ENCODE results near the gene DBNL. TPM values are rescaled to one million over a fixed set of nuclear protein-coding genes. Genes with fewer than 3 reads are reported as not detected.
"Not testable (repeated sequence)": the region's sequence is repeated elsewhere in the genome, so short reads cannot be mapped to it uniquely, and the experiment has no call there.

Gene DBNL
- total and polyA plus RNA-seq, 8 donors: 22.1 to 53.7 (median 34.7) TPM

- H3K4me1 ChIP-seq; H3K27ac ChIP-seq; H3K36me3 ChIP-seq; H3K27me3 ChIP-seq; H3K9me3 ChIP-seq; intact Hi-C loops (cut with DNase I); H3K4me3 ChIP-seq; ATAC-seq; DNase-seq; FAIRE-seq: not testable (repeated sequence)
- WGBS, 2 donors: 85 to 88% methylated on average over 2 to 4 of the region's 5 CpGs
Measured at GRCh38 chr7:44030029-44030428, 14.5 kb upstream of the DBNL start.

DNA sequence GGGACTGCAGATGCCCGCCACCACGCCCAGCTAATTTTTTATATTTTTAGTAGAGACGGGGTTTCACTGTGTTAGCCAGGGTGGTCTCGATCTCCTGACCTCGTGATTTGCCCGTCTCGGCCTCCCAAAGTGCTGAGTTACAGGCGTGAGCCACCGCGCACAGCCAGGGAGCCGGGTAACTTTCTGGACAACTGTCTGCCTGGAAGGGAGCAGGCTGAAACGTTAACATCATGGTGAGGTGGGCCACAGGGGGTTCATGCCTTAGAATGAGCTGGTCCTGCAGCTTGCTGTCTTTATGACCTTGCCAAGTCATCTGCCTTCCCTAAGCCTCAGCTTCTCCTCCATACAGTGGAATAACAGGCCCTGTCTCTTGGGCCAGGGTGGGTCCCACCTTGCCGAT lies 13.2 kb upstream of the DBNL start:
- H3K36me3 ChIP-seq; FAIRE-seq; H3K4me1 ChIP-seq; intact Hi-C loops (cut with DNase I); H3K9me3 ChIP-seq; H3K27ac ChIP-seq; H3K27me3 ChIP-seq; H3K4me3 ChIP-seq; DNase-seq; ATAC-seq: not testable (repeated sequence)
- WGBS, 2 donors: 83 to 90% methylated on average over 12 of the region's 13 CpGs

DNA sequence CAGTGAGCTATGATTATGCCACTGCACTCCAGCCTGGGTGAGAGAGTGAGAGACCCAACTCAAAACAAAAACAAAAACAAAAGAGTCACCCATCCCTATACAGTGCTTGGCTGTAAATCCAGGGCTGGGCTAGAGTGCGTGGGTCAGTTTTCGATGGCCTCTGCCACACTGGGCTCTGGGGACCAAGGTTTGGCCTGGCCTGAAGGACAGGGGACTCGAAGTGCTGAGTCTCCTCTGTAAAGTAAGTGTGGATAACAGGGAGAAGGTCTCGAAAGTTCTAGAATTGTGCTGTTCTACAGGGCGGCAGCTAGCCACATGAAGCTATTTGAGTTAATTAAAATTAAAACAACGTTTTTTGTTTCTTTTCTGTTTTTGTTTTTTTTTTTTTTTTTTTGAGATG lies 12.5 kb upstream of the DBNL start:
- H3K27ac ChIP-seq; H3K9me3 ChIP-seq; H3K4me1 ChIP-seq; ATAC-seq; H3K36me3 ChIP-seq; H3K4me3 ChIP-seq; FAIRE-seq; DNase-seq; H3K27me3 ChIP-seq; intact Hi-C loops (cut with DNase I): not testable (repeated sequence)
- 79 to 91% methylated on average over 6 of the region's 6 CpGs for WGBS, 2 donors

DNA sequence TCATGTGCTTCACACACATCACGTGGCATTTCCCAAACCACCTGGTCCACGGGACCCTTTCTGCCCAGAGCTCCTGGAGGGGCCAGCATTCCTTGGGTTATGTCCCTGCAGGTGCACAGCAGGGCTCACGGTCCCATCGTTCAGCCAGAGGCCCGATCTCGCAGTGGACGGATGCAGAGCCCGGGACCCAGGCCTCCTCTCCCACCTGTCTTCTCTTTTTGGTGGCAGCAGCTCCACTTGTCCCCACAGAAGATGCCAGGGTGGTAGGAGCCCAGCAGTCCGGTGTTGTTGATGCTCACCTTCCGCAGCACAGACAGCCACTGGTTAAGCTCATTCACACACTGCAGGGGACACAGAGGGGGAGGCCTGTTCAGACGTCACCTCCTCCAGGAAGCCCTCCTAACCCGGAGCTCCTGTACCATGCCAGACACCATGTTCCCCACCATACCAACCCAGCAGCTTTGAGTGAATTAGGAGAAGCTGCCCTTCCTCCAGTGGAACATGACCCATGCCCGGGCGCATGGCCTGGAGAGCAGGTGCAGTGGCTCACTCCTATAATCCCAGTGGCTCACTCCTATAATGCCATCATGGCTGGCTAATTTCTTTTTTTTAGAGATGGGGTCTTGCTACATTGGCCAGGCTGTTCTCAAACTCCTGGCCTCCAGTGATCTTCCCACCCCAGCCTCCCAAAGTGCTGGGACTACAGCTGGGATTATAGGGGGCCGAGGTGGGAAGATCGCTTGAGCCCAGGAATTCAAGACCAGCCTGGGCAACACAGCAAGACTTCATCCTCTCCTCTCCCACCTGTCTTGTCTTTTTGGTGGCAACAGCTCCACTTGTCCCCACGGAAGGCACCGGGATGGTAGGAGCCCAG lies 10.3 kb upstream of the DBNL start:
- 91 to 94% methylated on average over 12 to 18 of the region's 18 CpGs for WGBS, 2 donors
- FAIRE-seq; DNase-seq; ATAC-seq; H3K36me3 ChIP-seq; H3K27ac ChIP-seq; H3K4me3 ChIP-seq; H3K27me3 ChIP-seq; intact Hi-C loops (cut with DNase I); H3K9me3 ChIP-seq; H3K4me1 ChIP-seq: not testable (repeated sequence)

GRCh38 chr7:44036364-44036763 lies 8.1 kb upstream of the DBNL start:
- H3K9me3 ChIP-seq, FAIRE-seq: not testable (repeated sequence)
- peak in 1 of 6 donors; percentile 27 for DNase-seq

DNA sequence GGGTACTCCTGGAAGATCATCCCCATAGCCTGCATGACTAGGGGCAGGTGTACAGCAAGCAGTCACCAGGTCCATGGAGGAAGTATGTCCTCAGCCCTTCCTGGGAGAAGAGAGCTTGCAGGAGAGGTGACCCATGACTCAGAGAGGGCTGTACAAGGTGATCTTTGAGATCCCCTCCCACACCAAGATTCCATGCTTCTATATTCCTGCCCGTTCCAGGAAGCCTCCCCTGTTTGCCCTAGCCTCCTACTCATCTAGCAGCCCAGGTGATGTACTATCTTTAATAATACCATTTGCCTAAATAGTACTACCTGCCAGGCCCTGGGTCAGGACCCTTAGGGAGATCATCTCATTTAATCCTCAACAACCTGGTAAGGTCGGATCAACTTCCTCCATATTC lies 6.6 kb upstream of the DBNL start:
- H3K4me3 ChIP-seq; H3K4me1 ChIP-seq; H3K27ac ChIP-seq; H3K9me3 ChIP-seq; FAIRE-seq; DNase-seq; intact Hi-C loops (cut with DNase I); ATAC-seq; H3K36me3 ChIP-seq; H3K27me3 ChIP-seq: not testable (repeated sequence)
- WGBS, 2 donors: 23 to 73% methylated on average over 2 of the region's 2 CpGs

More at GRCh38 chr7:44036364-44036763, 8.1 kb upstream of the DBNL start:
- H3K27me3 ChIP-seq; H3K27ac ChIP-seq; H3K4me3 ChIP-seq; H3K36me3 ChIP-seq; intact Hi-C loops (cut with DNase I); H3K4me1 ChIP-seq: not testable (repeated sequence)
- 81 to 100% methylated on average over 4 to 10 of the region's 10 CpGs for WGBS, 2 donors
- ATAC-seq: peak in 2 of 4 donors; percentile 6 to 9

DNA sequence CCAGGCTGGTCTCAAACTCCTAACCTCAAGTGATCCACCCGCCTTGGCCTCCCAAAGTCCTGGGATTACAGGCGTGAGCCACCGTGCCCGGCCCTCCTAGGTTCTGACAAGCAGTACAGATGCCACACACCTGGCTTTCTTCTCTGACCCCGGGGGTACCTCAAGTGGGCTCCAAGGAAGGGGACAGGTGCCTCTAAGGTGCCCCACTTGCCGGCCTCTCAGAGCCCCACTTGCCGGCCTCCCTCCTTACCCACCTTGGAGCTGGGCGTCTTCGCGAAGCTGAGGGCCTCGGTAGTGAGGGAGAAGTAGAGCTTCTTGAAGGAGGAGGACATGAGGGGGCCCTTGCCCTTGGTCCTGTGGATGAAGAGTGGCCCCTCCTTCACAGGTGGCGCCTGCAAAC lies 5.9 kb upstream of the DBNL start:
- intact Hi-C loops (cut with DNase I); FAIRE-seq; H3K9me3 ChIP-seq; ATAC-seq; H3K36me3 ChIP-seq; H3K4me1 ChIP-seq; H3K27ac ChIP-seq; H3K27me3 ChIP-seq; H3K4me3 ChIP-seq: not testable (repeated sequence)
- 10 to 57% methylated on average over 1 to 6 of the region's 12 CpGs for WGBS, 2 donors
- peak in 1 of 6 donors; percentile 16 for DNase-seq

DNA sequence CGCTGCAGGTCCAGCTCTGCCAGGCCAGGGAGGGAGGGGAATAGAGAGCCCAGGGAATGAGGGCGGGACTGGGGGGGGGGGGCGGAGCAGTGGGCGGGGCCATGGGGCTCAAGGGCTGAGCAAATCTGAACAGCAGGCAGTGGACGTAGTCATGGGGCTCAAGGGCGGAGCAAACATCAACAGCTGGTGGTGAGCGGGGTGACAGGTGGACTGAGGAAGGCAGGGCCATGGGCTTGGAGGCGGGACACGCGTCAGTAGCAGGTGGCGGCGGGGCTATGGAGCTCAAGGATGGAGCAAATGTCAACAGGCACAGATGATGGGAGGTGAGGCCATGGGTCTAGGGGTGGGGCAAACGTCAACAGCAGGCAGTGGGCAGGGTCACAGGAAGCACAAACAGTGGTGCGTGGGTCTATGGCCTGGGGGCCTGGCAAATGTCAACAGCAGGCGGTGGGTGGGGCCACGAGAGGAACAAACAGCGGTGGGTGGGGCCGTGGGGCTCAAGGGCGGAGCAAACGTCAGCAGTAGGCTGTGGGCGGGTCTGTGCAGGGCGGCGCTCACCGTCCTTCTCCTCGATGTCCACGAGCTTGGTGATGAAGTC lies 5.4 kb upstream of the DBNL start:
- FAIRE-seq (peak; percentile 79), ATAC-seq (peak; percentile 85 to 93 (median 86)), DNase-seq (peak; percentile 94 to 99 (median 98))
- H3K4me1 ChIP-seq; H3K36me3 ChIP-seq; H3K9me3 ChIP-seq; intact Hi-C loops (cut with DNase I); H3K27me3 ChIP-seq: not testable (repeated sequence)
- WGBS, 2 donors: 1 to 8% methylated on average over 12 to 18 of the region's 26 CpGs
- peak overlapping the region in 2 of 4 donors; percentile 41 to 54 for H3K27ac ChIP-seq
- H3K4me3 ChIP-seq: peak overlapping the region in 2 of 4 donors; percentile 2 to 20

DNA sequence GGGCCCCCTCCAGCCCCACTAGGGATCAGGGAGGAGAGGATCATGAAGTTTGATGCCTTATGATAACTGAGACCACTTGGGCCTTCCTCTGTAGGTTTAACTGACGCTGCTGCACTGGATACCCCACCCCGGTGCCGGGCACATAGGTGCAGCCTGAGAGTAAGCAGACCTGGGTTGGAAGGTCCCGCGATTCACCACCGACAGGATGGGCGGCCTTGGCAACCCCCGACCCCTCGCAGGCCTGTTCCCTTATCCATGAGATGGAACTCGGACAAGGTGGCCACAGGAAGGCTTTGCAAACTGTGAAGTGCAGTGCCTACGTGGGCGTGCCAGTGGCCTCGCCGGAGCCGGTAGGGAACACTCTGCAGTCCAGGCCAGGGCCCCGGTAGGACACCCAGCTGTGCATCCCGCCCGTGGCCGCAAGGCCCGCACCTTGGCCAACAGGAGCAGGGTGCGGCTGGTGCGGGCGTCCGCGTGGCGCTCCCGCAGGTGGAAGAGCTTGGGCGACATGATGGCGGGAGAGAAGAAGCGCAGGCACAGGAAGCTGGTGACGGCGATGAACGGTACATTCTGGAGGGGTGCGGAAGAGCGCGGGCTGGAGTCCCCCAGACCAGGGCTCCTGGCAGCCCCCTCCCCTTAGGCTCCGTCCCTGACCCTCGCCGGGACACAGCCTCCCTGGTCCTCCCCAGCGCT lies 4.6 kb upstream of the DBNL start:
- FAIRE-seq; H3K9me3 ChIP-seq; intact Hi-C loops (cut with DNase I); H3K27me3 ChIP-seq; H3K4me1 ChIP-seq; H3K36me3 ChIP-seq: not testable (repeated sequence)
- H3K4me3 ChIP-seq: peak overlapping the region in 2 of 4 donors; percentile 37 to 44
- peak overlapping the region in 2 of 4 donors; percentile 44 to 60 for H3K27ac ChIP-seq
- 12 to 30% methylated on average over 5 to 16 of the region's 40 CpGs for WGBS, 2 donors
- ATAC-seq: peak in 2 of 4 donors; percentile 1
- peak in 1 of 6 donors; percentile 22 for DNase-seq

Data from pancreas (tissue), 10 donors.